ENCODE measurements around the gene FBN2.
"Not testable (repeated sequence)": the region's sequence is repeated elsewhere in the genome, so short reads cannot be mapped to it uniquely, and the experiment has no call there.

Gene FBN2

GRCh38 chr5:128412145-128412930 is 125.7 kb downstream of the FBN2 start:
- no peak for DNase-seq

- DNase-seq = peak; percentile 21
Measured at GRCh38 chr5:128409166-128409800, 128.8 kb downstream of the FBN2 start.

GRCh38 chr5:128408622-128409021 is 129.4 kb downstream of the FBN2 start:
- no peak for DNase-seq

- no peak for DNase-seq
Measured at GRCh38 chr5:128407944-128408343, 130.1 kb downstream of the FBN2 start.

GRCh38 chr5:128406803-128407202 is 131.2 kb downstream of the FBN2 start:
- no peak for DNase-seq

- DNase-seq = no peak
Measured at GRCh38 chr5:128405159-128405558, 132.9 kb downstream of the FBN2 start.

- no peak for DNase-seq
Measured at GRCh38 chr5:128403333-128403732, 134.7 kb downstream of the FBN2 start.

GRCh38 chr5:128402506-128402905 is 135.5 kb downstream of the FBN2 start:
- no peak for DNase-seq

GRCh38 chr5:128400766-128401165 is 137.3 kb downstream of the FBN2 start:
- not testable (repeated sequence) for DNase-seq

- DNase-seq = no peak
Measured at GRCh38 chr5:128399111-128399510, 138.9 kb downstream of the FBN2 start.

- DNase-seq = no peak
Measured at GRCh38 chr5:128397876-128398275, 140.2 kb downstream of the FBN2 start.

- no peak for DNase-seq
Measured at GRCh38 chr5:128395073-128395472, 143.0 kb downstream of the FBN2 start.

GRCh38 chr5:128384068-128384467 is 154.0 kb downstream of the FBN2 start:
- no peak for DNase-seq

- DNase-seq = no peak
Measured at GRCh38 chr5:128380337-128380736, 157.7 kb downstream of the FBN2 start.

GRCh38 chr5:128378632-128379031 is 159.4 kb downstream of the FBN2 start:
- DNase-seq = no peak

- DNase-seq = no peak
Measured at GRCh38 chr5:128378196-128378595, 159.8 kb downstream of the FBN2 start.

GRCh38 chr5:128376577-128376976 is 161.5 kb downstream of the FBN2 start:
- DNase-seq = no peak

GRCh38 chr5:128366147-128366546 is 171.9 kb downstream of the FBN2 start:
- no peak for DNase-seq

- DNase-seq = no peak
Measured at GRCh38 chr5:128362370-128362769, 175.7 kb downstream of the FBN2 start.

GRCh38 chr5:128358826-128359225 is 179.2 kb downstream of the FBN2 start:
- DNase-seq = no peak

- DNase-seq = no peak
Measured at GRCh38 chr5:128357226-128357625, 180.8 kb downstream of the FBN2 start.

- no peak for DNase-seq
Measured at GRCh38 chr5:128355961-128356360, 182.1 kb downstream of the FBN2 start.

GRCh38 chr5:128353441-128354107 is 184.5 kb downstream of the FBN2 start:
- no peak for DNase-seq

GRCh38 chr5:128350705-128351104 is 187.3 kb downstream of the FBN2 start:
- no peak for DNase-seq
